SU-DHL-6 (cell line): ENCODE data around the gene MYCBP.

Experiments
- H2AFZ ChIP-seq: fragments of 200-600 bp; sonication (generic); 2 replicates; pipeline ENCODE4 v1.6.1; 2014; ENCODE audit warnings: low read depth, mild to moderate bottlenecking, moderate library complexity, mixed read lengths, antibody characterized with exemption, low read length; ENCODE audit not compliant: severe bottlenecking
- H3F3A ChIP-seq: fragments of 200-600 bp; shearing (Covaris generic); 2 replicates; pipeline ENCODE4 v1.6.0; 2016; ENCODE audit warnings: antibody characterized with exemption, mild to moderate bottlenecking; ENCODE audit not compliant: insufficient read depth
- H3K27ac ChIP-seq: fragments of 200-600 bp; sonication (generic); 2 replicates; pipeline ENCODE4 v1.5.1; 2016; ENCODE audit warnings: low read depth, mild to moderate bottlenecking, low read length, moderate library complexity, mixed read lengths
- H3K27me3 ChIP-seq: fragments of 200-600 bp; sonication (generic), shearing (Covaris generic); 2 replicates; pipeline ENCODE4 v1.6.0; 2014; ENCODE audit warnings: mild to moderate bottlenecking, low read length
- H3K36me3 ChIP-seq: fragments of 200-600 bp; sonication (generic); 2 replicates; pipeline ENCODE4 v1.6.1; 2014; ENCODE audit warnings: mild to moderate bottlenecking, low read length, mixed read lengths
- H3K4me2 ChIP-seq: fragments of 300-600, 200-600 bp; shearing (Covaris generic), sonication (generic); 2 replicates; pipeline ENCODE4 v1.6.0; 2014; ENCODE audit warnings: low read length, low read depth, mild to moderate bottlenecking; ENCODE audit not compliant: poor library complexity, severe bottlenecking
- H3K4me3 ChIP-seq: fragments of 200-600 bp; sonication (generic); 2 replicates; pipeline ENCODE4 v1.5.1; 2014; ENCODE audit warnings: antibody characterized with exemption, low read length, mild to moderate bottlenecking, mixed read lengths; ENCODE audit not compliant: insufficient read depth, poor library complexity, severe bottlenecking
- H3K79me2 ChIP-seq: fragments of 200-600 bp; sonication (generic); 2 replicates; pipeline ENCODE4 v1.6.1; 2014; ENCODE audit warnings: mild to moderate bottlenecking, low read length, moderate library complexity; ENCODE audit not compliant: insufficient read depth
- H3K9ac ChIP-seq: fragments of 200-600 bp; sonication (generic); 2 replicates; pipeline ENCODE4 v1.7.0; 2014; ENCODE audit warnings: mild to moderate bottlenecking, low read length
- H3K9me2 ChIP-seq: fragments of 200-600 bp; sonication (generic); replicated peaks from 2 replicates; pipeline ENCODE4 v1.6.1; 2014; ENCODE audit warnings: low read length; ENCODE audit not compliant: insufficient read depth
- H3K9me3 ChIP-seq: fragments of 200-600 bp; sonication (generic); 2 replicates; pipeline ENCODE4 v1.6.1; 2014; ENCODE audit warnings: low read length, mixed read lengths; ENCODE audit not compliant: insufficient read depth
- H4K20me1 ChIP-seq: fragments of 200-600 bp; sonication (generic); 2 replicates; pipeline ENCODE4 v1.6.1; 2014; ENCODE audit warnings: low read depth, mild to moderate bottlenecking, antibody characterized with exemption, low read length, moderate library complexity, mixed read lengths
- CTCF ChIP-seq: fragments of 200-600 bp; sonication (generic); IDR thresholded peaks from one replicate; pipeline ENCODE4 v1.5.1; 2017; ENCODE audit warnings: antibody characterized with exemption, mild to moderate bottlenecking, low read length, moderate library complexity; ENCODE audit not compliant: insufficient read depth, poor library complexity, severe bottlenecking
- EZH2phosphoT487 ChIP-seq: fragments of 200-600 bp; sonication (generic), shearing (Covaris generic); conservative IDR thresholded peaks from 2 replicates; pipeline ENCODE4 v1.6.1; 2018; ENCODE audit warnings: mild to moderate bottlenecking, antibody characterized with exemption, low read length, moderate library complexity, mixed read lengths

MYCBP gene

GRCh38 chr1:38858833-38859560 lies 14.2 kb downstream of the MYCBP start:
- Histone ChIP-seq H3K9me3 (no peaks in the 10 kb centered on the region), H3K79me2 (peaks cover 20% of the 10 kb centered on the region), H3K4me2 (peak overlapping the region; percentile 95), H4K20me1 (no peaks in the 10 kb centered on the region), H3F3A (0 out of 2 replicates have a peak, but pooled peaks cover 3% of the 10 kb centered on the region), H3K4me3 (peak overlapping the region; percentile 87), H3K27ac (peak overlapping the region; percentile 32; the same call in 1 of the 2 replicates), H3K9ac (peak overlapping the region; percentile 68), H3K36me3 (peaks cover 7% of the 10 kb centered on the region; the same call in 1 of the 2 replicates), H3K27me3 (no peaks in the 10 kb centered on the region), H2AFZ (peak overlapping the region; percentile 49), H3K9me2 (no peaks in the 10 kb centered on the region)
- TF ChIP-seq EZH2phosphoT487: no peak
- no peak for TF ChIP-seq CTCF

- H3F3A ChIP-seq: no peaks in the 10 kb centered on the region
- H3K36me3 ChIP-seq: peaks cover 15% of the 10 kb centered on the region; the same call in 1 of the 2 replicates
- H3K9me3 ChIP-seq: no peaks in the 10 kb centered on the region
- H3K4me3 ChIP-seq: no peak overlapping the region
- no peak overlapping the region for H3K9ac ChIP-seq
- H2AFZ ChIP-seq: no peak overlapping the region
- H3K9me2 ChIP-seq: no peaks in the 10 kb centered on the region
- H3K4me2 ChIP-seq: no peak overlapping the region
- no peak overlapping the region for H3K27ac ChIP-seq
- H3K27me3 ChIP-seq: no peaks in the 10 kb centered on the region
- no peaks in the 10 kb centered on the region for H4K20me1 ChIP-seq
- TF ChIP-seq EZH2phosphoT487 (no peak), CTCF (no peak)
- H3K79me2 ChIP-seq: no peaks in the 10 kb centered on the region
Observed at GRCh38 chr1:38852780-38853179, 20.4 kb downstream of the MYCBP start.

- Histone ChIP-seq H3K27ac (peak overlapping the region; percentile 56), H2AFZ (no peak overlapping the region), H3K9me2 (no peaks in the 10 kb centered on the region), H4K20me1 (no peaks in the 10 kb centered on the region), H3K27me3 (no peaks in the 10 kb centered on the region), H3K79me2 (no peaks in the 10 kb centered on the region), H3K36me3 (peaks cover 12% of the 10 kb centered on the region; the same call in 1 of the 2 replicates), H3K9me3 (no peaks in the 10 kb centered on the region), H3F3A (no peaks in the 10 kb centered on the region), H3K4me3 (no peak overlapping the region), H3K9ac (no peak overlapping the region), H3K4me2 (peak overlapping the region; percentile 3)
- no peak for TF ChIP-seq EZH2phosphoT487
- no peak for TF ChIP-seq CTCF
Observed at GRCh38 chr1:38848071-38848470, 25.1 kb downstream of the MYCBP start.
